OCI-LY7 (cell line): ENCODE measurements around the gene INSC.

Source experiments
- EZH2phosphoT487 ChIP-seq: fragments of 200-600 bp; sonication (generic); IDR thresholded peaks from 2 replicates; pipeline ENCODE4 v1.6.1; 2018; ENCODE audit warnings: low read depth, borderline replicate concordance, mild to moderate bottlenecking, mixed run types, antibody characterized with exemption, low read length, moderate library complexity, mixed read lengths
- TF ChIP-seq, protein P1 (sequence below): fragments of 200-600 bp; sonication (generic); conservative IDR thresholded peaks from 2 replicates; pipeline ENCODE4 v1.5.1; 2014; ENCODE audit warnings: mild to moderate bottlenecking, antibody characterized with exemption, low read length, moderate library complexity, mixed read lengths

DNA sequence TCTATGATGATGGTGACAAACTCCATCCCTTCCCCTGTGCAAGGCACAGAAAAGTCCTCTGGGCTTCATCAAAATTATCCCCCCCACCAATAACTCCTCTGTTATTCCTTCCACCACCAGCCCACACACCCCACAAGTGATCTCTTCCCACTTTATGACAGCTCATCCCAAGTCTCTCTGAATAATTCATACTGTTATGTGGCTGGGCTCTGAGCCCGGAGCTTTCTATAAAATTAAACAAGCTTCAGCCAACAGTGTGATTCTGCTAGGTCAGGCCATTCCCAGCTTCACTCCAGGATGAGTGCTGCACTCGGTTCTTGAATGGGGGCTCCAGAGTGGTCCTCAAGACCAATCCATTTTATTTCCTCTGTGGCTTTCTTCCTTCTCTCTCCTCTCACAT lies 83.0 kb downstream of the INSC start:
- TF ChIP-seq, protein P1, sequence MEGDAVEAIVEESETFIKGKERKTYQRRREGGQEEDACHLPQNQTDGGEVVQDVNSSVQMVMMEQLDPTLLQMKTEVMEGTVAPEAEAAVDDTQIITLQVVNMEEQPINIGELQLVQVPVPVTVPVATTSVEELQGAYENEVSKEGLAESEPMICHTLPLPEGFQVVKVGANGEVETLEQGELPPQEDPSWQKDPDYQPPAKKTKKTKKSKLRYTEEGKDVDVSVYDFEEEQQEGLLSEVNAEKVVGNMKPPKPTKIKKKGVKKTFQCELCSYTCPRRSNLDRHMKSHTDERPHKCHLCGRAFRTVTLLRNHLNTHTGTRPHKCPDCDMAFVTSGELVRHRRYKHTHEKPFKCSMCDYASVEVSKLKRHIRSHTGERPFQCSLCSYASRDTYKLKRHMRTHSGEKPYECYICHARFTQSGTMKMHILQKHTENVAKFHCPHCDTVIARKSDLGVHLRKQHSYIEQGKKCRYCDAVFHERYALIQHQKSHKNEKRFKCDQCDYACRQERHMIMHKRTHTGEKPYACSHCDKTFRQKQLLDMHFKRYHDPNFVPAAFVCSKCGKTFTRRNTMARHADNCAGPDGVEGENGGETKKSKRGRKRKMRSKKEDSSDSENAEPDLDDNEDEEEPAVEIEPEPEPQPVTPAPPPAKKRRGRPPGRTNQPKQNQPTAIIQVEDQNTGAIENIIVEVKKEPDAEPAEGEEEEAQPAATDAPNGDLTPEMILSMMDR = no peak
- no peak for TF ChIP-seq EZH2phosphoT487
